Brain microvascular endothelial cell (primary cell): ENCODE measurements around the gene SKIDA1.

Source experiments
- DNase-seq: peaks from one replicate; pipeline ENCODE4 v3.0.0-alpha.2; 2020
- H3K27ac ChIP-seq: fragments of 250-450 bp; sonication (Bioruptor Pico); 2 replicates; pipeline ENCODE4 v1.5.1; 2020; ENCODE audit warnings: mild to moderate bottlenecking, moderate library complexity
- H3K27me3 ChIP-seq: fragments of 250-450 bp; sonication (Bioruptor Pico); replicated peaks from 2 replicates; pipeline ENCODE4 v1.5.1; 2020; ENCODE audit warnings: mild to moderate bottlenecking
- H3K36me3 ChIP-seq: fragments of 250-450 bp; sonication (Bioruptor Pico); replicated peaks from 2 replicates; pipeline ENCODE4 v1.5.1; 2020; ENCODE audit warnings: mild to moderate bottlenecking
- H3K4me3 ChIP-seq: 2 replicates; pipeline ENCODE4 v1.5.1; 2011; ENCODE audit warnings: low read depth, mild to moderate bottlenecking, control low read depth, low read length, moderate library complexity
- CTCF ChIP-seq: IDR thresholded peaks from 2 replicates; pipeline ENCODE4 v1.5.1; 2011; ENCODE audit warnings: low read depth, mild to moderate bottlenecking, moderate library complexity, low read length, control low read depth, inconsistent platforms; ENCODE audit errors: missing control alignments
- in situ Hi-C: cut with HindIII; loops from 2 replicates; pipeline ENCODE4 v1.10.0; 2017; ENCODE audit warnings: low sequenced_read_pairs, low pct_ligation_motif_present

SKIDA1 gene

GRCh38 chr10:21498377-21498776 is 27.1 kb downstream of the SKIDA1 start:
- no peak for TF ChIP-seq CTCF
- Histone ChIP-seq H3K27ac (no peak overlapping the region), H3K36me3 (no peaks in the 10 kb centered on the region), H3K4me3 (no peak overlapping the region), H3K27me3 (no peaks in the 10 kb centered on the region)
- in situ Hi-C loops, result no loop called here
- no peak for DNase-seq

- DNase-seq, result peak; percentile 48
- Histone ChIP-seq H3K27me3 (no peaks in the 10 kb centered on the region), H3K36me3 (no peaks in the 10 kb centered on the region), H3K4me3 (peak overlapping the region; percentile 76), H3K27ac (no peak overlapping the region)
- in situ Hi-C loops, result no loop called here
- TF ChIP-seq CTCF, result no peak
Measured at GRCh38 chr10:21497177-21497807, 28.2 kb downstream of the SKIDA1 start.

DNA sequence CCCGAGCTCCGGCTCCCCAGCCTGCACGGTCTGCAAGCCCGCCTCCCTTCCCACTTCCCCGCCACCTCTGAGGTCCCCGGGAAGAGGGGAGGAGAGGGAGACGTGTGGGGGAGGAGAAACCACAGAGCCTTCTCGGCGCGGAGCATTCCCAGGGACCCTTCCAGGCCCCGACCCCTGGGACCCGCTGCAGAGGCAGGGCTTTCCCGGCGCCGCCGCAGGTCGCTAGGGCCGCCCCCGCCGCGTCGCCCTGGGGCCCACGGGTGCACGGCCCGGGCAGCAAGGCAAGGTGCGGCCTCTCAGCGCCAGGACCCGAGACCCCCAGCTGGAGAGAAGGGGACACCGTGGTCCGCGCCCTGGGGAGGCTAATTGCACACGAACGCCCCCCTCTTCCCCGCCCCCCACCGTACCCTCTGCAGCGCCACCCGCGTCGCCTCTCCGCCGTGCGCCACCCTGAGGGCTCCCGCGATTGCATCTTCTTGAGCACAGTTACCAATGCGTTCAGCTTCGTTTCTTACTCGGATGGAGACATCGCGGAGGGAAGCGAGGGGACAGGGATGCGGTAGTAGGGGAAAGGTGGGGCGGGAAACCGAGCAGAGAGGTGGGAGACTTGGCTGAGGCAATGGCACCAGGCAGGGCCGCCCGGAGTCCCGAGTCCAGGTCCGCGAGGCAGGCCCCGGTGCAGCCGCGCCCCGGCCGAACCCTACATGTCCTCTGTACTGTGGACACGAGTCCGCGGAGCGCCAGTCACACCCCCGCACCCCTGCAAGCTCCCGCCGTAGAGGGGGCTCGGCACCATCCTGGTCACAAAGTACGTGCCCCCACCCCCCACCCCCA is 28.9 kb downstream of the SKIDA1 start:
- H3K4me3 ChIP-seq, result peak overlapping the region; percentile 76
- peak; percentile 55 for TF ChIP-seq CTCF
- in situ Hi-C loops, result no loop called here
- no peak overlapping the region for H3K27ac ChIP-seq
- no peak for DNase-seq
- H3K27me3 ChIP-seq, result no peaks in the 10 kb centered on the region
- no peaks in the 10 kb centered on the region for H3K36me3 ChIP-seq

DNA sequence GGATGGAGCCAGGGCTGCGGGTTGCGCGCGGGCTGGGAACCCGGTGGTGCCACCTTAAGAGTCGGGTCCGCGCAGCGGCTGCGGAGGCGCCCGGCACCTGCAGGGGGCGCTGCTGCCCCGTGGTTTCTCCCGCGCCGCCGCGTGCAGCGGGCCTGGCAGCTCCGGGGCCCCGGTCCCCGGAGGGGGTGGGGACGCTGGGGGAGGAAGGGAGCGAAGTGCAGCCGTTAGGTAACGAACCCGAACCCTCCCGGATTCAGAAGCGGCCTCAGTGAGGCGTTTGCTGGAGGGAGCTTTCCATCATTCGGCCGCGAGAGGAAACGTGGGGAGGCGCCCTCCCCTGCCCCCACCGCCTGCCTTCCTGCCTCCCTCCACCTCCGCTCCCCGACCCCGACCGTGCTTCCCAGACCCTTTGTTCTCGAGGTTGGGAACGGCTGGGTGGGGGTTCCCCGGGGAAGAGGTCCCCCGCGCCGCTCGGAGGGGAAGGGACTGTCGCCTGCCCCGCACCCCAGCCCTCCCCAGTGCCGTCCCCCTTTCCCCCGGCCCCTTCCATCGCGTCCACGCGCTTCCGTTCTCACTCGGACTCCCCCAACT is 29.6 kb downstream of the SKIDA1 start:
- no peaks in the 10 kb centered on the region for H3K27me3 ChIP-seq
- H3K27ac ChIP-seq, result peak overlapping the region; percentile 42
- in situ Hi-C loops, result no loop called here
- TF ChIP-seq CTCF, result peak; percentile 68
- H3K4me3 ChIP-seq, result peak overlapping the region; percentile 76
- H3K36me3 ChIP-seq, result no peaks in the 10 kb centered on the region
- peak; percentile 72 for DNase-seq

GRCh38 chr10:21495002-21495751 is 30.3 kb downstream of the SKIDA1 start:
- Histone ChIP-seq H3K27me3 (no peaks in the 10 kb centered on the region), H3K36me3 (no peaks in the 10 kb centered on the region), H3K4me3 (peak overlapping the region; percentile 76), H3K27ac (peak overlapping the region; percentile 42)
- no peak for TF ChIP-seq CTCF
- no peak for DNase-seq
- in situ Hi-C loops, result no loop called here
